CD4-positive, alpha-beta T cell treated with Interleukin-6 for 4 hours (primary cell): ENCODE results near the gene GNE.
"Not testable (repeated sequence)": the region's sequence is repeated elsewhere in the genome, so short reads cannot be mapped to it uniquely, and the experiment has no call there.

Source experiments
- DNase-seq: peaks from one replicate; pipeline ENCODE4 v3.0.0-alpha.2; 2020; ENCODE audit warnings: mixed read lengths

GNE gene, protein sequence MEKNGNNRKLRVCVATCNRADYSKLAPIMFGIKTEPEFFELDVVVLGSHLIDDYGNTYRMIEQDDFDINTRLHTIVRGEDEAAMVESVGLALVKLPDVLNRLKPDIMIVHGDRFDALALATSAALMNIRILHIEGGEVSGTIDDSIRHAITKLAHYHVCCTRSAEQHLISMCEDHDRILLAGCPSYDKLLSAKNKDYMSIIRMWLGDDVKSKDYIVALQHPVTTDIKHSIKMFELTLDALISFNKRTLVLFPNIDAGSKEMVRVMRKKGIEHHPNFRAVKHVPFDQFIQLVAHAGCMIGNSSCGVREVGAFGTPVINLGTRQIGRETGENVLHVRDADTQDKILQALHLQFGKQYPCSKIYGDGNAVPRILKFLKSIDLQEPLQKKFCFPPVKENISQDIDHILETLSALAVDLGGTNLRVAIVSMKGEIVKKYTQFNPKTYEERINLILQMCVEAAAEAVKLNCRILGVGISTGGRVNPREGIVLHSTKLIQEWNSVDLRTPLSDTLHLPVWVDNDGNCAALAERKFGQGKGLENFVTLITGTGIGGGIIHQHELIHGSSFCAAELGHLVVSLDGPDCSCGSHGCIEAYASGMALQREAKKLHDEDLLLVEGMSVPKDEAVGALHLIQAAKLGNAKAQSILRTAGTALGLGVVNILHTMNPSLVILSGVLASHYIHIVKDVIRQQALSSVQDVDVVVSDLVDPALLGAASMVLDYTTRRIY

DNA sequence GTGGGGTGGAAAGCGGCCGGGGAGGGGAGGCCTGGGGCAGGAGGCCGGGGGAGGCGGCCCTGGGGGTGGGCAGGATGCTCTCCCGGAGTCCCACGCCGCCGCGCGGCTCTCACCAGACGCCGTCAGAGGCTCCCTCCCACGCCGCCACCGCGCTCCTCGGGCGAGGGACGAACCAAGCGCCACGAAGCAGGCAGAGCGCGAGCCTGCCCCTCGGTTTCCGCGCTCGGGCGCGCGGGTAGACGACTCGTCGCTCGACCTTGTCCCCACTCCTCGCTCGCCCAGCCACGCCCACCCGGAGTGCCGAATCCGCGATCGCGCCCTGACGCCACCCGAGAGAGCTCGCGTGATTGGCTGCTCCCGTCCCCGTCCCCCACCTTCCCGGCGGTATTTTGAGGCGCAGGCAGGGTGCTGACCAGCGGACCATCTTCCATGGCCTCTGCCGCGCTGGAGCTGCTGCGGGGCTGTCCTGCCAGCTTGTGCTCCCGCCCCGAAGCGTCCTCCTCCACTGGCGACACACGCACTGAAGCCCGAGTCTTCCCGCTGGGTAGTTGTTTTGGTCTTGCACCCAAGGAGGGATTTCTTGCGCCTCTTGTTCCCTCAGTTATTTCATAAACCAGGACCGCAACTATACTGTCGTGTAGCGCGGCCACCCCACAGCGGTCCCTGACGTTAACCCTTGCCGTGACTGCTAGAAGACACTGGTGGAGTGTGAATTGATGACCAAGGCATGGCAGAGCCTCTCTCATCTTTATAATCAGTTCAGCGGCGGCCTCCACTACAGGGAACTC, at the start of gene GNE:
GNE (minus strand) TSS at position 241 of the 788 bp plus-strand sequence. CDS start 9,093 bp downstream, outside the sequence.
- DNase-seq: peak; percentile 98

DNA sequence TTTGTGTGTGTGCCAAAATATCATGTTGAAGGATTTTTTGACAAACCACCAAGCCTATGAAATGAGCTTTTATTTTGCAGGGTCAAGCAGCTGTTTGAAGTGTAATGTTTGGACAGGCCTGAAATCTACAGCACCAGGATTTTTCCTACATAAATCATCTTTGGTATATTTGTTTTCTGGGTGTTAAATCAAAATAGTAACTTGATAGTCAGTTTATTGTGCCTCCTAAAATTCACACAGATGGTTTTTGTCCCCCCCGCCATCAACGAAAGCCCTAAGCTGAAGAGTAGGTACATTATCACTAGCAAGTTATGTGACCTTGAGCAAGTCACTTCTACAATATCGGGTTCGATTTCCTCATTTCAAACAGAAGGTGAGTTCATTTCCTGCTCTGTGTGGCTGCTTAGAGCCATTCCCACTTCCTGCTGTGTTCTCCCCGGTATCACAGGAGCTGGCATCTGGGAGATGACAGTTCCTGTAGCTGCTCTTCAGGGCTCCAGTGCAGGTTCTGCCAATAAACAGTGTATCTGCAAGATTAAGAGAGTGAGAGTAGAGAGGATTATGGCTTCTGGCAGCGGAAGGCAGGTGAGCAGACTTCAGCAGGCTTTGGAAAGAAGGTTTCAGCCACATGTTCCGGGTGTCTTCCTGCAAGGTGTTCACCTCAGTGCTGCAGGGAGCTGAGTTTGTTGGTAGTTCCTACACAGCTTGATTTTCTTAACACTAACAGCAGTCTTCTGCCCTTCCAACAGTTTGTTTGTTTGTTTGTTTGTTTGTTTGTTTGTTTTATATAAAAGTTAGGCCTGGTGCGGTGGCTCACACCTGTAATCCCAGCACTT, 48.4 kb upstream of the GNE start:
- peak; percentile 16 for DNase-seq

DNA sequence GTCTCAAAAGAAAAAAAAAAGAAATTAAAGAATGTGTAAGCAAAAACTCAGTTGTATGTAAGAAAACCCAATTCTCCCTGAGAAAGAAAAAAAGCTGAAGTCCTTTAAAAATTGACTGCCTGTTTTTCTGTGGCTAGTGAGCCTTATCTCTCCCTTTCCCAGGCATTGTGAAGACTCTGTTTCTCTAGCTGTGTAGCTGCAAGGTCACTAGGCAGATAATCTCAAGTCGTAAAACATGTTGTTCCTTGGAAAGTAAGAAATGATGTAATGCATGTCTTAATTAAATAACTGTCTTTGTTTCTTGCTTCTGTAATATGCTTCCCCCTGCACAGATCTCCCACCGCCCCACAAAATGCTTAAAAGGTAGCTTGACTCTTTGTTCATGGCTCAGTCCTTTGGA, 46.1 kb upstream of the GNE start:
- DNase-seq: not testable (repeated sequence)

DNA sequence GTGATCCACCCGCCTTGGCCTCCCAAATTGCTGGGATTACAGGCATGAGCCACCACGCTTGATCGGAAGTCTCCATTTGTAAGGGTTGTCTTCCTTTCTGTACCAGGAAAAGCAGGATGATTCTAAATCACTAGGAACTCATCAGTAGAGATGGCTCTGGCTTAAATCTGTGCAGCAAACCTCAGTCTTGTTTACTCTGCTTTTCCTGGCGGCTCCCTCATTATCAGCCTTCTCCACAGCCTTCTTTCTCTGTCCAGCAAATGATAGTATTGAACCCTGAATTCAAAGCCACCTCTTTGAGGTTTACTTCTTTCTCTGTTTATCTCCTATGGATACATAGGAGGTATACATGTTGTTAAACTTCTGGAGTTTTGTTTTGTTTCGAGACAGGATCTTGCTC, 43.0 kb upstream of the GNE start:
- DNase-seq: no peak

- DNase-seq: no peak
Measured at GRCh38 chr9:36298566-36298965, 40.3 kb upstream of the GNE start.

DNA sequence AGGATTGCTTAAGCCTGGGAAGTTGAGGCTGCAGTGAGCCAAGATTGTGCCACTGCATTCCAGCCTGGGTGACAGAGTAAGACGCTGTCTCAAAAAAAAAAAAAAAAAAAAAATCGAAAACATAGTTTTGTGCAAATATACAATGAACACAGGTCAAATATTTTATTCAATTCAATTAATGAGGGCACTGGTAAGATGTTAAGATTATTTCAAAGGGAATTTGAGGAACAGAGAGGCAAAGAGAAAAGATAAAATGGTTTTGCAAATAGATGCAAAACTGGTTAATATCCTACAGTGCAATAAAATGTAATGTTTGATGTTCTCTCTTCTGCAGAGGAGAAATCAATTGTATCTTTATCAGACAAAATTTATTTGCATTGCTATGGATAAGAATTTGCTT, 39.5 kb upstream of the GNE start:
- no peak for DNase-seq

DNA sequence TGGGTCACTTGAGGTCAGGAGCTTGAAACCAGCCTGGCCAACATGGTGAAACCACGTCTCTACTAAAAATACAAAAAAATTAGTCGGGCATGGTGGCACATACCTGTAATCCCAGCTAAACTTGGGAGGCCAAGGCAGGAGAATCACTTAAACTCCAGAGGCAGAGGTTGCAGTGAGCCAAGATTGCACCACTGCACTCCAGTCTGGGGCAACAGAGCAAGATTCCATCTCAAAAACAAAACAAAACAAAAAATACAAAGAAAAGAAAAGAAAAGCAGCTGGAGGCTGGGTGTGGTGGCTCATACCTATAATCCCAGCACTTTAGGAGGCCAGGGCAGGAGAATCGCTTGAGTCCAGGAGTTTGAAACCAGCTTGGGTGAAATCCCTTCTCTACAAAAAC, 36.7 kb upstream of the GNE start:
- DNase-seq: not testable (repeated sequence)

GRCh38 chr9:36293918-36294317, 35.7 kb upstream of the GNE start:
- DNase-seq: no peak

GRCh38 chr9:36293171-36293570, 34.9 kb upstream of the GNE start:
- DNase-seq: no peak

- no peak for DNase-seq
Measured at GRCh38 chr9:36292641-36293040, 34.4 kb upstream of the GNE start.

DNA sequence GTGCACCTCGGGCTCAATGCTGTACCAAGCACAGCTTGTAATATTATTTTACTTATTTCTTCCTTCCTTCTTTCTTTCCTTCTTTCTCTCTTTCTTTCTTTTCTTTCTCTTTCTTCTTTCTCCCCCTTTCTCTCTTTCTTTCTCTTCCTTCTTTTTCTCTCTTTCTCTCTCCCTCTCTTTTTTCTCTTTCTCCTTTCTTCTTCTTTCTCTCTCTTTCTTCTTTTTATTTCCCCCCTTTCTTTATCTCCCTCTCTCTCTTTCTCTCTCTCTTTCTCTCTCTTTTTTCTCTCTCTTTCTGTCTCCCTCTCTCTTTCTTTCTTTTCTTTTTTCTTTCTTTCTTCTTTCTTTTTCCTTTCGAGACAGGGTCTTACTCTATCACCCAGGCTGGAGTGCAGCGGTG, 32.7 kb upstream of the GNE start:
- DNase-seq: no peak

GRCh38 chr9:36289836-36290435, 31.7 kb upstream of the GNE start:
- DNase-seq: no peak

- DNase-seq: no peak
Measured at GRCh38 chr9:36288070-36288469, 29.8 kb upstream of the GNE start.

DNA sequence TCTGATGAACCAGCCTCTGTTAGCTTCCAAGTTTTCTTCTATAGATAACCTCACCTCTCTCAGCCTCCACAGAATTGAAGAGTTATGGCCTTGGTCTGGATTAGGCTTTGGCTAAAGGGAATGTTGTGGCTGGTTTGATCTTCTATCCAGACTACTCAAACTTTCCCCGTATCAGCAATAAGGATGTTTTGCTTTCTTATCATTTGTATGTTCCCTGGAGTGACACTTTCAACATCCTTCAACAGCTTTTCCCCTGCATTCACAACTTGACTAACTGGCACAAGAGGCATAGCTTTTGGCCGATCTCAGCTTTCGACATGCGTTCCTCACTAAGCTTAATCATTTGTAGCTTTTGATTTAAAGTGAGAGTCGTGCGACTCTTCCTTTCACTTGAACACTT, 28.1 kb upstream of the GNE start:
- DNase-seq: no peak

GRCh38 chr9:36284226-36284625, 26.0 kb upstream of the GNE start:
- DNase-seq: no peak

DNA sequence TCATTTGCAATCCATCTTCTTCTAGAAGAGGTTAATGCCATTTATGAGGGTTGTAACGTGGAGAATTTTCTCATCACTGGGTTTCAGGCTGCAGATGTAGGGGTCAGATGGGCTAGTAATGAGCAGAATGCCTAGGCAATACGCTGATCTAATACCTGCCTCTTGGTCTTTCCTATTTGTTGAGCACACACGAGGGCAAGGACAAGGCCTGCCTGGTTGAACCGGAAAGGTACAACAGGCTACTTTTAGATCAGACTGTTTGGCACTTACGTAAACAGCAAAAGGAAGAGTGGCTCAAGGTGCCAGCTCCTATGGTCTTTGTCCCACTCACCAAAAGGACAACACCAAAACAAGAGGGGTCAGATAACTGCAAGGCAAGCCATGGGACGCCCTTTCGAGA, 24.0 kb upstream of the GNE start:
- no peak for DNase-seq

DNA sequence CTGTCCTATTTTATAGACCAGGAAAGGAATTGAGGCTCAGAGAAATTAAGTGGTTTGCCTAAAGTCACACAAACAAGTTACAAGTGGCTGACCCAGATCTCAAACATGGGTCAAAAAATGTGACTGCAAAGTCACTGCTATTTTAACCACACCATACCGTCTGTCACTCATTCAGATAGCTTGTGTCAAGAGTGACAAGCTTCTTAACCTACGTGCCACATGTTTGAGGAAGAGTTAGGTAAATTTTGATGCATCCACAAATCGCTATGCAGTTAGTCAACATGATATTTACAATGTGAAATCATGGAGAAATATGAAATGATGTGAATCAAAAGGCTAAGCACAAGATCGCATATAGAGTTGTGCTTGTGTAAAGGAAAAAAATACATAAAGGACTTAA, 22.7 kb upstream of the GNE start:
- no peak for DNase-seq

- no peak for DNase-seq
Measured at GRCh38 chr9:36278243-36278642, 20.0 kb upstream of the GNE start.

- DNase-seq: no peak
Measured at GRCh38 chr9:36276781-36277181, 18.5 kb upstream of the GNE start.

- no peak for DNase-seq
Measured at GRCh38 chr9:36276254-36276653, 18.0 kb upstream of the GNE start.

- DNase-seq: no peak
Measured at GRCh38 chr9:36275060-36275459, 16.8 kb upstream of the GNE start.

DNA sequence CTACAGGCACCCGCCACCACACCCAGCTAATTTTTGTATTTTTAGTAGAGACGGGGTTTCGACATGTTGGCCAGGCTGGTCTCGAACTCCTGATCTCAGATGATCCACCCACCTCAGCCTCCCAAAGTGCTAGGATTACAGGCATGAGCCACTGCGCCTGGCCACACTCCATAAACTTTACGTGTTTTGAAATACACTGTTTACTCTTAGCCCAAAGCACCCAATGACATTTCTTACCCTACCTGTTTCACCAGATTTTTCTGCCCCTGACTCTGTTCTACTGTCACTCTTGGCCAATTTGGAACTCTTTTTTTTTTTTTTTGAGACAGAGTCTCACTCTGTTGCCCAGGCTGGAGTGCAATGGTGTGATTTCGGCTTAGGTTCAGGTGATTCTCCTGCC, 15.1 kb upstream of the GNE start:
- DNase-seq: not testable (repeated sequence)
